ENCODE data around the gene DLL1.

The DLL1 gene

GRCh38 chr6:170291271-170292110, 613 bp upstream of the DLL1 start:
- H3K4me3 ChIP-seq (ENCODE audit: control insufficient read depth, low read depth, low read length) = peak overlapping the region; percentile 7
- no peak for DNase-seq (ENCODE audit: low read depth)
- no peak for TF ChIP-seq CTCF (conservative IDR thresholded peaks at IDR 0.05; ENCODE audit: control insufficient read depth, insufficient read depth, low read depth, low read length)

- H3K4me3 ChIP-seq (ENCODE audit: control insufficient read depth, low read depth, low read length) = peak overlapping the region; percentile 55
- TF ChIP-seq CTCF (conservative IDR thresholded peaks at IDR 0.05; ENCODE audit: control insufficient read depth, insufficient read depth, low read depth, low read length) = no peak
- no peak for DNase-seq (ENCODE audit: low read depth)
Observed at GRCh38 chr6:170289951-170290295, 955 bp downstream of the DLL1 start.

- no peak overlapping the region for H3K4me3 ChIP-seq (ENCODE audit: control insufficient read depth, low read depth, low read length)
- DNase-seq (ENCODE audit: low read depth) = no peak
- no peak for TF ChIP-seq CTCF (conservative IDR thresholded peaks at IDR 0.05; ENCODE audit: control insufficient read depth, insufficient read depth, low read depth, low read length)
Observed at GRCh38 chr6:170289180-170289931, 1.5 kb downstream of the DLL1 start.

GRCh38 chr6:170288852-170289179, 2.1 kb downstream of the DLL1 start:
- H3K4me3 ChIP-seq (ENCODE audit: control insufficient read depth, low read depth, low read length) = no peak overlapping the region
- no peak for TF ChIP-seq CTCF (conservative IDR thresholded peaks at IDR 0.05; ENCODE audit: control insufficient read depth, insufficient read depth, low read depth, low read length)
- no peak for DNase-seq (ENCODE audit: low read depth)

- DNase-seq (ENCODE audit: low read depth) = no peak
- no peak for TF ChIP-seq CTCF (conservative IDR thresholded peaks at IDR 0.05; ENCODE audit: control insufficient read depth, insufficient read depth, low read depth, low read length)
Observed at GRCh38 chr6:170288091-170288631, 2.7 kb downstream of the DLL1 start.

GRCh38 chr6:170287371-170287876, 3.5 kb downstream of the DLL1 start:
- no peak for DNase-seq (ENCODE audit: low read depth)
- TF ChIP-seq CTCF (conservative IDR thresholded peaks at IDR 0.05; ENCODE audit: control insufficient read depth, insufficient read depth, low read depth, low read length) = no peak
- no peak overlapping the region for H3K4me3 ChIP-seq (ENCODE audit: control insufficient read depth, low read depth, low read length)

More at GRCh38 chr6:170288091-170288631, 2.7 kb downstream of the DLL1 start:
- H3K4me3 ChIP-seq (ENCODE audit: control insufficient read depth, low read depth, low read length) = no peak overlapping the region
